HCT116 (cell line): ENCODE measurements around the gene WDFY2. TPM values are rescaled to one million over a fixed set of nuclear protein-coding genes. Genes with fewer than 3 reads are reported as not detected.

Experiments used
- ATAC-seq: fragments of 200-7000 bp; cut with Tn5 transposase; 2 replicates; pipeline ENCODE4 v1.9.1; 2020; ENCODE audit warnings: mild to moderate bottlenecking, moderate library complexity
- BruUV-seq: library from RNA; stranded (reverse); fragments of 400-500 nt; replicated peaks from 2 replicates; lab custom pipeline; 2021; lab: Mats Ljungman, UMichigan
- CTCF ChIA-PET: fragments of 300-600 bp; sonication (Branson Sonifier 250); formaldehyde crosslinking; loops from one replicate; lab custom pipeline; 2021; ENCODE audit warnings: antibody characterized with exemption; lab: Charles Lee
- POLR2A ChIA-PET: fragments of 300-600, 350-600 bp; sonication (Branson Sonifier 250); formaldehyde crosslinking; loops from one replicate; lab custom pipeline; 2021; ENCODE audit warnings: antibody characterized with exemption; lab: Charles Lee
- RAD21 ChIA-PET, 2 experiments: fragments of 300-600 bp; sonication (Branson Sonifier 250); formaldehyde crosslinking; loops; one replicate each; lab custom pipeline; 2023; ENCODE audit warnings: low total read pairs in 2 of 2; ENCODE audit not compliant: uncharacterized antibody in 2 of 2, unreplicated experiment in 2 of 2, low non-redundant PET in 1 of 2; lab: Charles Lee
- DNase-seq: peaks from one replicate; pipeline ENCODE4 v3.0.0-alpha.2; 2010; ENCODE audit warnings: low read depth, low spot score
- H2AFZ ChIP-seq: fragments of 200-600 bp; shearing (Covaris generic), sonication (generic); 2 replicates; pipeline ENCODE4 v1.6.1; 2017; ENCODE audit warnings: low read depth, mixed run types, mixed read lengths, antibody characterized with exemption, low read length; ENCODE audit not compliant: poor library complexity, severe bottlenecking
- H3K27ac ChIP-seq: 2 replicates; pipeline ENCODE4 v1.5.1; 2012; ENCODE audit warnings: low read depth, low read length
- H3K27me3 ChIP-seq: fragments of 200-600 bp; sonication (generic); 2 replicates; pipeline ENCODE4 v1.6.1; 2016; ENCODE audit warnings: mixed run types, low read length, mixed read lengths; ENCODE audit not compliant: insufficient read depth
- H3K36me3 ChIP-seq, 2 experiments: fragments of 200-500 bp in 1 of 2; fragments of 200-600 bp in 1 of 2; sonication (Bioruptor generic) in 1 of 2; sonication (generic) in 1 of 2; 2 replicates each; pipeline versions ENCODE4 v1.5.1 to v1.6.1; 2014 to 2016; ENCODE audit warnings: low read length in 2 of 2, inconsistent platforms in 1 of 2, mixed read lengths in 1 of 2, mixed run types in 1 of 2; ENCODE audit not compliant: insufficient read depth in 2 of 2, control insufficient read depth in 1 of 2
- H3K4me1 ChIP-seq, 2 experiments: fragments of 200-600 bp in 1 of 2; sonication (generic) in 1 of 2; 2 replicates each; pipeline versions ENCODE4 v1.5.1 to v1.6.1; 2012 to 2017; ENCODE audit warnings: low read length in 2 of 2, inconsistent platforms in 1 of 2, mild to moderate bottlenecking in 1 of 2, mixed read lengths in 1 of 2, mixed run types in 1 of 2, moderate library complexity in 1 of 2; ENCODE audit not compliant: insufficient read depth in 2 of 2, control insufficient read depth in 1 of 2
- H3K4me2 ChIP-seq: fragments of 200-600 bp; sonication (generic); 2 replicates; pipeline ENCODE4 v1.6.1; 2017; ENCODE audit warnings: mixed run types, low read length, mixed read lengths
- H3K4me3 ChIP-seq, 2 experiments: fragments of 200-600 bp in 1 of 2; sonication (generic) in 1 of 2; replicated peaks in 1 of 2; 2 replicates each; pipeline ENCODE4 v1.5.1; 2011 to 2016; ENCODE audit warnings: low read length in 2 of 2, control low read depth in 1 of 2, low read depth in 1 of 2, mild to moderate bottlenecking in 1 of 2, mixed read lengths in 1 of 2, mixed run types in 1 of 2
- H3K79me2 ChIP-seq: fragments of 200-600 bp; sonication (generic); 2 replicates; pipeline ENCODE4 v1.6.1; 2017; ENCODE audit warnings: mild to moderate bottlenecking, mixed run types, low read length, moderate library complexity, mixed read lengths; ENCODE audit not compliant: insufficient read depth
- H3K9ac ChIP-seq: fragments of 200-600 bp; sonication (generic); 2 replicates; pipeline ENCODE4 v1.6.1; 2016; ENCODE audit warnings: low read length, mixed read lengths
- H3K9me2 ChIP-seq: fragments of 200-600 bp; sonication (generic), shearing (Covaris generic); 2 replicates; pipeline ENCODE4 v1.6.1; 2017; ENCODE audit warnings: mixed run types, mild to moderate bottlenecking, moderate library complexity; ENCODE audit not compliant: insufficient read depth
- H3K9me3 ChIP-seq, 2 experiments: fragments of 200-500 bp in 1 of 2; fragments of 200-600 bp in 1 of 2; sonication (Bioruptor generic) in 1 of 2; sonication (generic) in 1 of 2; 2 replicates each; pipeline ENCODE4 v1.6.1; 2014 to 2017; ENCODE audit warnings: low read length in 2 of 2, mixed read lengths in 2 of 2, inconsistent platforms in 1 of 2, low read depth in 1 of 2, mild to moderate bottlenecking in 1 of 2, mixed run types in 1 of 2, moderate library complexity in 1 of 2; ENCODE audit not compliant: control insufficient read depth in 1 of 2, insufficient read depth in 1 of 2
- H4K20me1 ChIP-seq: fragments of 200-600 bp; sonication (generic), shearing (Covaris generic); 2 replicates; pipeline ENCODE4 v1.6.1; 2017; ENCODE audit warnings: mixed run types, mild to moderate bottlenecking, moderate library complexity; ENCODE audit not compliant: insufficient read depth
- CBX3 ChIP-seq: IDR thresholded peaks from 2 replicates; pipeline ENCODE4 v1.6.1; 2012; ENCODE audit warnings: low read depth
- EGR1 ChIP-seq: IDR thresholded peaks from 2 replicates; pipeline ENCODE4 v1.6.1; 2012; ENCODE audit warnings: low read depth
- ELF1 ChIP-seq: IDR thresholded peaks from 2 replicates; pipeline ENCODE4 v1.6.1; 2012; ENCODE audit warnings: low read depth, borderline replicate concordance
- EZH2 ChIP-seq: fragments of 200-600 bp; sonication (generic); IDR thresholded peaks from 2 replicates; pipeline ENCODE4 v1.6.1; 2017; ENCODE audit warnings: antibody characterized with exemption, mixed run types
- EZH2phosphoT487 ChIP-seq: fragments of 200-600 bp; IDR thresholded peaks from 2 replicates; pipeline ENCODE4 v1.6.1; 2018; ENCODE audit warnings: antibody characterized with exemption, borderline replicate concordance
- POLR2AphosphoS5 ChIP-seq: IDR thresholded peaks from 2 replicates; pipeline ENCODE4 v1.6.1; 2011; ENCODE audit warnings: mild to moderate bottlenecking, low read depth, low read length, moderate library complexity
- RAD21 ChIP-seq: IDR thresholded peaks from 2 replicates; pipeline ENCODE4 v1.6.1; 2012; ENCODE audit warnings: low read depth, mild to moderate bottlenecking
- SIN3A ChIP-seq: IDR thresholded peaks from 2 replicates; pipeline ENCODE4 v1.6.1; 2012; ENCODE audit warnings: low read depth
- SP1 ChIP-seq: IDR thresholded peaks from 2 replicates; pipeline ENCODE4 v1.6.1; 2012; ENCODE audit warnings: low read depth
- TCF7L2 ChIP-seq: IDR thresholded peaks from 2 replicates; pipeline ENCODE4 v1.7.0; 2011; ENCODE audit warnings: borderline replicate concordance, inconsistent platforms; ENCODE audit not compliant: insufficient read depth, insufficient read length; ENCODE audit errors: extremely low read depth
- ZNF274 ChIP-seq: fragments of 200-500 bp; sonication (Bioruptor generic); IDR thresholded peaks from 2 replicates; pipeline ENCODE4 v1.6.1; 2014; ENCODE audit warnings: mild to moderate bottlenecking, low read depth, low read length, inconsistent platforms
- intact Hi-C: fragments of 100-400 bp; cut with micrococcal nuclease; formaldehyde crosslinking; loops from 2 replicates; pipeline ENCODE4 v1.10.0; 2022
- total RNA-seq: library from RNA; stranded (reverse); gene quantifications from one replicate; pipeline ENCODE4 v1.2.1, GENCODE V29; 2021; ENCODE audit not compliant: unreplicated experiment
- TF ChIP-seq, protein P1 (sequence below): IDR thresholded peaks from 2 replicates; pipeline ENCODE4 v1.6.1; 2011; ENCODE audit warnings: mild to moderate bottlenecking, low read length, moderate library complexity; ENCODE audit not compliant: insufficient replicate concordance; ENCODE audit errors: extremely low read depth
- TF ChIP-seq, protein P2 (sequence below), 3 experiments: fragments of 200-600 bp in 1 of 3; sonication (generic) in 1 of 3; IDR thresholded peaks in 2 of 3; conservative IDR thresholded peaks in 1 of 3; 2 replicates each; pipeline ENCODE4 v1.5.1; 2012 to 2017; ENCODE audit warnings: low read depth in 2 of 3, low read length in 2 of 3, antibody characterized with exemption in 1 of 3, borderline replicate concordance in 1 of 3, control low read depth in 1 of 3, mild to moderate bottlenecking in 1 of 3, mixed read lengths in 1 of 3, mixed run types in 1 of 3, moderate library complexity in 1 of 3; ENCODE audit not compliant: insufficient read depth in 1 of 3

The WDFY2 gene
- total RNA-seq, 1 experiment from 2014 or later: 6.1 TPM

DNA sequence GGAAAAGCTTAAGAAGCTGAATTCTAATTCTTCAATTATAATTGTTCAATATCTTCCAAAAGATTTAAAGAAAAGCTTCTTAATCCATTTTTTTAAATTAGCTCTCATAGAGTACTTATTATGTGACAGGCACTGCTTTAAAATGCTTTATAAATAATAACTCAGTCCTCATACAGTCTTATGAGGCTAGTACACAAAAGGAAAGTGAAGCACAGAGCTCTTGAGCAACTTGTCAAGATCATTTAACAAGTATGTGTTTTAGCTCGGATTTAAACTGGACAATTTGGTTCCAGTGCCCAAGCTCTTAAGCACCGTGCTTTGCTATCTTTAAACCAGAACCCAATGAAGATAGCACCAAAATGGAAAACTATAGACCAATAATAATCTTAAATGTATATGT, 113.6 kb downstream of the WDFY2 start:
- no TSS peak for BruUV-seq
- H3K36me3 ChIP-seq: no peaks in the 10 kb centered on the region
- H3K9me3 ChIP-seq: no peaks in the 10 kb centered on the region
- no peaks in the 10 kb centered on the region for H3K4me1 ChIP-seq
- CTCF ChIA-PET: no interaction called here
- RAD21 ChIA-PET: no interaction called here
- POLR2A ChIA-PET: interaction anchor here (1.5 kb wide), 1 partner anchor 245 kb away, joined by 6 read pairs; the partner anchor contains the start of gene INTS6
- ATAC-seq: no peak
- no peaks in the 10 kb centered on the region for H3K9me2 ChIP-seq
- H4K20me1 ChIP-seq: no peaks in the 10 kb centered on the region
- no peak overlapping the region for H3K4me3 ChIP-seq
- no peaks in the 10 kb centered on the region for H3K27me3 ChIP-seq
- no peaks in the 10 kb centered on the region for H3K79me2 ChIP-seq
- H3K9ac ChIP-seq: no peak overlapping the region
- TF ChIP-seq EZH2phosphoT487: no peak
- no peak for TF ChIP-seq CBX3
- no peak for TF ChIP-seq TCF7L2
- no peak for TF ChIP-seq SP1
- TF ChIP-seq SIN3A: no peak
- TF ChIP-seq, protein P1, sequence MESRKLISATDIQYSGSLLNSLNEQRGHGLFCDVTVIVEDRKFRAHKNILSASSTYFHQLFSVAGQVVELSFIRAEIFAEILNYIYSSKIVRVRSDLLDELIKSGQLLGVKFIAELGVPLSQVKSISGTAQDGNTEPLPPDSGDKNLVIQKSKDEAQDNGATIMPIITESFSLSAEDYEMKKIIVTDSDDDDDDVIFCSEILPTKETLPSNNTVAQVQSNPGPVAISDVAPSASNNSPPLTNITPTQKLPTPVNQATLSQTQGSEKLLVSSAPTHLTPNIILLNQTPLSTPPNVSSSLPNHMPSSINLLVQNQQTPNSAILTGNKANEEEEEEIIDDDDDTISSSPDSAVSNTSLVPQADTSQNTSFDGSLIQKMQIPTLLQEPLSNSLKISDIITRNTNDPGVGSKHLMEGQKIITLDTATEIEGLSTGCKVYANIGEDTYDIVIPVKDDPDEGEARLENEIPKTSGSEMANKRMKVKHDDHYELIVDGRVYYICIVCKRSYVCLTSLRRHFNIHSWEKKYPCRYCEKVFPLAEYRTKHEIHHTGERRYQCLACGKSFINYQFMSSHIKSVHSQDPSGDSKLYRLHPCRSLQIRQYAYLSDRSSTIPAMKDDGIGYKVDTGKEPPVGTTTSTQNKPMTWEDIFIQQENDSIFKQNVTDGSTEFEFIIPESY: no peak
- no peak for TF ChIP-seq EGR1
- TF ChIP-seq POLR2AphosphoS5: no peak
- no peak for TF ChIP-seq ZNF274
- TF ChIP-seq, protein P2, sequence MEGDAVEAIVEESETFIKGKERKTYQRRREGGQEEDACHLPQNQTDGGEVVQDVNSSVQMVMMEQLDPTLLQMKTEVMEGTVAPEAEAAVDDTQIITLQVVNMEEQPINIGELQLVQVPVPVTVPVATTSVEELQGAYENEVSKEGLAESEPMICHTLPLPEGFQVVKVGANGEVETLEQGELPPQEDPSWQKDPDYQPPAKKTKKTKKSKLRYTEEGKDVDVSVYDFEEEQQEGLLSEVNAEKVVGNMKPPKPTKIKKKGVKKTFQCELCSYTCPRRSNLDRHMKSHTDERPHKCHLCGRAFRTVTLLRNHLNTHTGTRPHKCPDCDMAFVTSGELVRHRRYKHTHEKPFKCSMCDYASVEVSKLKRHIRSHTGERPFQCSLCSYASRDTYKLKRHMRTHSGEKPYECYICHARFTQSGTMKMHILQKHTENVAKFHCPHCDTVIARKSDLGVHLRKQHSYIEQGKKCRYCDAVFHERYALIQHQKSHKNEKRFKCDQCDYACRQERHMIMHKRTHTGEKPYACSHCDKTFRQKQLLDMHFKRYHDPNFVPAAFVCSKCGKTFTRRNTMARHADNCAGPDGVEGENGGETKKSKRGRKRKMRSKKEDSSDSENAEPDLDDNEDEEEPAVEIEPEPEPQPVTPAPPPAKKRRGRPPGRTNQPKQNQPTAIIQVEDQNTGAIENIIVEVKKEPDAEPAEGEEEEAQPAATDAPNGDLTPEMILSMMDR (IDR thresholded peaks at IDR 0.05 in 2 of 3, conservative IDR thresholded peaks at IDR 0.05 in 1 of 3; ENCODE audit: borderline replicate concordance in 1 of 3, insufficient read depth in 1 of 3, low read depth in 2 of 3, low read length in 2 of 3): no peak
- no peak for TF ChIP-seq EZH2
- TF ChIP-seq ELF1: no peak
- no peak for TF ChIP-seq RAD21
- TF ChIP-seq, all 23 proteins: peak for 0
- intact Hi-C loops: no loop called here
- H3K27ac ChIP-seq: no peak overlapping the region
- H3K4me2 ChIP-seq: no peak overlapping the region
- no peak for DNase-seq
- H2AFZ ChIP-seq: no peak overlapping the region
